ENCODE measurements around the gene KCNH1. TPM values are rescaled to one million over a fixed set of nuclear protein-coding genes. Genes with fewer than 3 reads are reported as not detected.
A peak's percentile ranks its signal among the peaks of the same experiment; 100 is the strongest.

Gene KCNH1
- total RNA-seq, 1 experiment from 2014 or later = not detected

DNA sequence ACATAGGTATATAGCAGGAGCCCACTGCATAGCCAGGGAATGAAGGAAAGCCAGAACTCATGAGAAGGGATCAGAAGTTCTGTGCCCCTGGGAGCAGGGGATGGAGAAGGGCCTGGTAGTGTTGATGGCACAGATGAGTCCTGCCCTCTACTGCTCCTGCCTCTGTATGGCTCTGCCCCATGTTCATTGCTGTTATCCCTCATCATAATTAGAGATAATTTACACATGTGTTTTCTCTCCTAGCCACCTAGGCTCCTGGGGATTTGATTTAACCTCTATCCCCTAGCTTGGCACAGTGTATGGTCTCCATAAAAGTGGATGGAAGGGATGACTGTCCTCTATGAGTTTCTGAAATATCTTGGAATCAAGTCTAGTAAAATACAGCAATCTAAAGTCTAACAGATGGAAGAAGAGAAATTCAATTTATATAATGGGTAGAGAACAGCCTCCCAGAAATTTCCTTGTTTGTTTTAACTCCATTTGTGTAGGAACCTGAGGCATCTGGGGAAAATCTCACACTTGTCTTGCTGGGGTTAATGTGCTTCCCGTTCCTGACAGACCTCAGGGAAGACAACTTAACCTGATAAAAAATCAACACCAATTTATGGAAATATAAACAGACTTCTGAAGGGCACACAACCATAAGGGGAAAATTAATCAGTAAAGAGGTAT lies 411.4 kb downstream of the KCNH1 start (continued):
- TF ChIP-seq YY1 (IDR thresholded peaks at IDR 0.05; ENCODE audit: extremely low read depth, insufficient replicate concordance, low read depth, low read length) = no peak
- TF ChIP-seq ZFX (IDR thresholded peaks at IDR 0.05) = no peak
- TF ChIP-seq SRF (IDR thresholded peaks at IDR 0.05; ENCODE audit: low read depth) = no peak

DNA sequence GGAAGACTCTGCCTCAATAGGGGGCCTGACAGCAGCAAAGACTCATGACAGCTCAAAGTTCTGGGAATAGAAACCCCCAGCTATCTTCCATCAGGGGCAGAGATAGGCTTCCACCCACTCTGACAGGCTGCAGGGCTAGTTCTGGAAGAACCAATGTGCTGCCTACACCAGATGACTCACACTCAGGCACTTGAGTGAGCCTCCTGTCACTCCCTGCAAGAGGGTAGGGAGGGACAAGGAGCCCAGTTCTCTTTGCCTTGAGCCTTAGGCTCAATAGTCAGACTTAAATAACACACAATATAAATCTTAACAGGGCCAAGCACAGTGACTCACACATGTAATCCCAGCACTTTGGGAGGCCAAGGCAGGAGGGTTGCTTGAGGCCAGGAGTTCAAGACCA lies 418.9 kb downstream of the KCNH1 start:
- ATAC-seq (no peak), DNase-seq (ENCODE audit: low read depth, low spot score) (no peak)
- no peak overlapping the region for H3K4me3 ChIP-seq (replicated peaks in 1 of 2; ENCODE audit: low read depth in 1 of 2, low read length in 2 of 2)
- H3K9me3 ChIP-seq (ENCODE audit: control insufficient read depth in 1 of 2, insufficient read depth in 1 of 2, low read depth in 1 of 2, low read length in 2 of 2) = no peaks in the 10 kb centered on the region
- no peak overlapping the region for H3K9ac ChIP-seq (ENCODE audit: low read length)
- no TSS peak for BruUV-seq (replicated peaks)
- no peak overlapping the region for H3K27ac ChIP-seq (ENCODE audit: low read depth, low read length)
- POLR2A ChIA-PET = no interaction called here
- no peaks in the 10 kb centered on the region for H3K79me2 ChIP-seq (ENCODE audit: insufficient read depth, low read length)
- peaks cover 11% of the 10 kb centered on the region; the same call in 1 of the 2 replicates for H3K27me3 ChIP-seq (ENCODE audit: insufficient read depth, low read length)
- H3K36me3 ChIP-seq (ENCODE audit: control insufficient read depth in 1 of 2, insufficient read depth in 2 of 2, low read length in 2 of 2) = no peaks in the 10 kb centered on the region
- TF ChIP-seq CBX3 (IDR thresholded peaks at IDR 0.05; ENCODE audit: low read depth) = no peak
- TF ChIP-seq POLR2A (IDR thresholded peaks at IDR 0.05; ENCODE audit: borderline replicate concordance, extremely low read depth, insufficient read depth, insufficient read length) = no peak
- no peak for TF ChIP-seq SRF (IDR thresholded peaks at IDR 0.05; ENCODE audit: low read depth)
- no peaks in the 10 kb centered on the region for H3K9me2 ChIP-seq (ENCODE audit: insufficient read depth)
- CTCF ChIA-PET = no interaction called here
- H4K20me1 ChIP-seq (ENCODE audit: insufficient read depth) = no peaks in the 10 kb centered on the region
- intact Hi-C loops (cut with micrococcal nuclease) = no loop called here
- H3K4me2 ChIP-seq (ENCODE audit: low read length) = no peak overlapping the region
- no peak overlapping the region for H2AFZ ChIP-seq (ENCODE audit: low read depth, low read length, poor library complexity, severe bottlenecking)
- H3K4me1 ChIP-seq (ENCODE audit: control insufficient read depth in 1 of 2, insufficient read depth in 2 of 2, low read length in 2 of 2) = no peaks in the 10 kb centered on the region
- RAD21 ChIA-PET (ENCODE audit: low non-redundant PET in 1 of 2, low total read pairs in 2 of 2, uncharacterized antibody in 2 of 2, unreplicated experiment in 2 of 2) = no interaction called here

DNA sequence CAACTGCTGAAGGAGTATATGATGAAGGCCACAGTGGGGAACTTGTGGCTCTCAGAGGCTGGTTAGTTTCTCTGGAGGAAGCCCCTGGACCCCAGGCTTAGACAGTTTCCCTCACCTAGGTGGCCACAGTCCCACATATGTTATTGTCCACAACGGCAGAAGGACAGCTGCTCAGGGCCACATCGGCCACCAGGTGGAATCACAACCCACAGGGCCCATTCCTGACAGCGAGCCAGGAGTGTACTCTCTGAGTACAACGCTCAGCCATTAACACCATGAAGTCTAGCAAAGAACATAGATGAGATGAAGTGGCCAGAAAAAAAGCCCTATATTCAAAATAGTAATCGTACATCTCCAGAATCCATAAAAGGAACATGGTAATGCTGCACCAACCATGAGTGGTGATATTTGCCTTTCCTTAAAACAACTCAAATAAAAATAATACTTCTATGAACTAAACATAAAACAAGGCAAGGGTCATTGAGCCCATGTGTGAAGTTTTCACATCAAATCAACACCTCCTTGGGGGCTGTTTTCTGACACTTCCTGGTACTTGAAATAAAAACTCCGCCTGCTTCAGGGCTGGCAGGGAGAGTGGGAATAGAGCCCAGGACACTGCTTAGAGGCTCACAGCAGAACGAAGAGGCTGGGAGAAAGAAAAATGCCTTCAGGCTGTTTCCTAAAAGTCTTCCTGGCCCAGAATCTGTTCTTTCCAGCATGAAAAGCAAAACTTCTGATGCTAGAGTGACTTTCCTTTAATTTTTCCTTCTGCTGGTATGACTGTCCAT lies 421.9 kb downstream of the KCNH1 start:
- DNase-seq (ENCODE audit: low read depth, low spot score) (no peak), ATAC-seq (peak; percentile 68)
- intact Hi-C loops (cut with micrococcal nuclease) = loop anchor here (1.0 kb wide), 1 partner anchor 422 kb away; the partner anchor contains the start of gene KCNH1
- no peaks in the 10 kb centered on the region for H3K4me1 ChIP-seq (ENCODE audit: control insufficient read depth in 1 of 2, insufficient read depth in 2 of 2, low read length in 2 of 2)
- no peaks in the 10 kb centered on the region for H3K9me2 ChIP-seq (ENCODE audit: insufficient read depth)
- H3K4me2 ChIP-seq (ENCODE audit: low read length) = no peak overlapping the region
- H3K27ac ChIP-seq (ENCODE audit: low read depth, low read length) = no peak overlapping the region
- no peak overlapping the region for H3K4me3 ChIP-seq (replicated peaks in 1 of 2; ENCODE audit: low read depth in 1 of 2, low read length in 2 of 2)
- no peak overlapping the region for H2AFZ ChIP-seq (ENCODE audit: low read depth, low read length, poor library complexity, severe bottlenecking)
- no peaks in the 10 kb centered on the region for H3K79me2 ChIP-seq (ENCODE audit: insufficient read depth, low read length)
- CTCF ChIA-PET = no interaction called here
- RAD21 ChIA-PET (ENCODE audit: low non-redundant PET in 1 of 2, low total read pairs in 2 of 2, uncharacterized antibody in 2 of 2, unreplicated experiment in 2 of 2) = no interaction called here
- no peaks in the 10 kb centered on the region for H3K36me3 ChIP-seq (ENCODE audit: control insufficient read depth in 1 of 2, insufficient read depth in 2 of 2, low read length in 2 of 2)
- no peaks in the 10 kb centered on the region for H3K9me3 ChIP-seq (ENCODE audit: control insufficient read depth in 1 of 2, insufficient read depth in 1 of 2, low read depth in 1 of 2, low read length in 2 of 2)
- H3K27me3 ChIP-seq (ENCODE audit: insufficient read depth, low read length) = peaks cover 28% of the 10 kb centered on the region; the same call in 1 of the 2 replicates
- POLR2A ChIA-PET = no interaction called here
- no peaks in the 10 kb centered on the region for H4K20me1 ChIP-seq (ENCODE audit: insufficient read depth)
- BruUV-seq (replicated peaks) = no TSS peak
- H3K9ac ChIP-seq (ENCODE audit: low read length) = no peak overlapping the region
- TF ChIP-seq FOSL1 (IDR thresholded peaks at IDR 0.05; ENCODE audit: low read depth) (no peak), CBX3 (IDR thresholded peaks at IDR 0.05; ENCODE audit: low read depth) (no peak), POLR2AphosphoS5 (IDR thresholded peaks at IDR 0.05; ENCODE audit: low read depth, low read length) (no peak), JUND (IDR thresholded peaks at IDR 0.05) (no peak), ZNF274 (IDR thresholded peaks at IDR 0.05; ENCODE audit: low read depth, low read length) (no peak), ZFX (IDR thresholded peaks at IDR 0.05) (no peak), RAD21 (IDR thresholded peaks at IDR 0.05; ENCODE audit: low read depth) (peak; percentile 49), SP1 (IDR thresholded peaks at IDR 0.05; ENCODE audit: low read depth) (no peak)
- TF ChIP-seq, protein P1, sequence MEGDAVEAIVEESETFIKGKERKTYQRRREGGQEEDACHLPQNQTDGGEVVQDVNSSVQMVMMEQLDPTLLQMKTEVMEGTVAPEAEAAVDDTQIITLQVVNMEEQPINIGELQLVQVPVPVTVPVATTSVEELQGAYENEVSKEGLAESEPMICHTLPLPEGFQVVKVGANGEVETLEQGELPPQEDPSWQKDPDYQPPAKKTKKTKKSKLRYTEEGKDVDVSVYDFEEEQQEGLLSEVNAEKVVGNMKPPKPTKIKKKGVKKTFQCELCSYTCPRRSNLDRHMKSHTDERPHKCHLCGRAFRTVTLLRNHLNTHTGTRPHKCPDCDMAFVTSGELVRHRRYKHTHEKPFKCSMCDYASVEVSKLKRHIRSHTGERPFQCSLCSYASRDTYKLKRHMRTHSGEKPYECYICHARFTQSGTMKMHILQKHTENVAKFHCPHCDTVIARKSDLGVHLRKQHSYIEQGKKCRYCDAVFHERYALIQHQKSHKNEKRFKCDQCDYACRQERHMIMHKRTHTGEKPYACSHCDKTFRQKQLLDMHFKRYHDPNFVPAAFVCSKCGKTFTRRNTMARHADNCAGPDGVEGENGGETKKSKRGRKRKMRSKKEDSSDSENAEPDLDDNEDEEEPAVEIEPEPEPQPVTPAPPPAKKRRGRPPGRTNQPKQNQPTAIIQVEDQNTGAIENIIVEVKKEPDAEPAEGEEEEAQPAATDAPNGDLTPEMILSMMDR (IDR thresholded peaks at IDR 0.05 in 2 of 3, conservative IDR thresholded peaks at IDR 0.05 in 1 of 3; ENCODE audit: borderline replicate concordance in 1 of 3, insufficient read depth in 1 of 3, low read depth in 2 of 3, low read length in 2 of 3) = peak; percentile 14 to 37 (median 34); a peak in 3 of 6 replicates
- TF ChIP-seq, protein P2, sequence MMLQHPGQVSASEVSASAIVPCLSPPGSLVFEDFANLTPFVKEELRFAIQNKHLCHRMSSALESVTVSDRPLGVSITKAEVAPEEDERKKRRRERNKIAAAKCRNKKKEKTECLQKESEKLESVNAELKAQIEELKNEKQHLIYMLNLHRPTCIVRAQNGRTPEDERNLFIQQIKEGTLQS (IDR thresholded peaks at IDR 0.05) = no peak

Data from HCT116 (cell line).